ENCODE results near the gene GKN1. TPM values are rescaled to one million over a fixed set of nuclear protein-coding genes. Genes with fewer than 3 reads are reported as not detected.
"Not testable (repeated sequence)": the region's sequence is repeated elsewhere in the genome, so short reads cannot be mapped to it uniquely, and the experiment has no call there.

Gene GKN1
- total and polyA plus RNA-seq, 8 donors: not detected

DNA sequence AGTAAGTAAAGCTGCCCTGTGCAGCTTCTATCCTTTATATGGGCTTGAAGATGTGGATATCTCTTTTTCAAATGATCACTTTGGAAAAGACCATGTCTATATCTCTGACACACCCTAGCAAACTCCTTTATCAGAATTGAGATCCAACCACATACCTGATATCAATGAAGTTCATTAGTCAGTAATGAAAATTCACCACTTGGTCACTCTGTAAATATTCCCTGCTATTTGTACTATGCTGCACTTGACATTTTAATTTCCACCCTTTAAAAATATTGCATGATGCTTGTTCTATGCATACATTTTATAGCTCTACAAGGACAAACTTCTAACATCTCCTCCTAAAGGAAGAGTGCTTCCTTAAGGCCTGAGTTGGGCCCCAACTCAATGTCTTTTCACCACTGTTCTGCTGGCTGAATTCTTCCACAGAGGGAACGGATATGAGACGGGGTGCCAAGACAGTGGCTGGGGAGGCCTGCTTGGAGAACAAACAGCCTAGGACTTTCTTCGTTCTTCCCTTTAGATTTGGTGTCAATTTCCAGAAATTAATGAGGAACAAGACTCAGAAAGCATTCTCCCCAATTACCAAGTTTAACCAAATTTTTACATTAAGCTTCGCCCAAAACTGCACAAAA, 21.4 kb upstream of the GKN1 start, which contains the start of gene GKN2:
Gene GKN2 (minus strand): TSS at position 7 of the 635 bp plus-strand sequence. CDS start 32 bp downstream, outside the sequence.
- H3K4me3 ChIP-seq: peak within 1 kb of the TSS; percentile 18 to 34
- H3K27ac ChIP-seq: peak within 1 kb of the TSS in 1 of 2 donors; percentile 53
- no peaks in the 10 kb centered on the region for H3K36me3 ChIP-seq

DNA sequence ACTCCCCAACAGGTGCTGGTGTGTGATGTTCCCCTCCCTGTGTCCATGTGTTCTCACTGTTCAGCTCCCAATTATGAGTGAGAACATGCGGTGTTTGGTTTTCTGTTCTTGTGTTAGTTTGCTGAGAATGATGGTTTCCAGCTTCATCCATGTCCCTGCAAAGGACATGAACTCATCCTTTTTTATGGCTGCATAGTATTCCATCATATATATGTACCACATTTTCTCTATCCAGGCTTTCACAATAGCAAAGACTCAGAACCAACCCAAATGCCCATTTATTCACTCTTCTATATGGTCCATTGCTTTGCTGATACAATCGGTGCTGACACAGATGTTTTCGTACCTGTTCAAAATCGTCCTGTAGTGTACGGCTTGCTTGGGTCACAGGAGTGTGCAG, 19.0 kb upstream of the GKN1 start:
- H3K4me3 ChIP-seq; intact Hi-C loops (cut with DNase I); ATAC-seq: not testable (repeated sequence)

More for the DNA sequence above, 21.4 kb upstream of the GKN1 start, which contains the start of gene GKN2:
- DNase-seq: no peak
- intact Hi-C loops (cut with DNase I): no loop called here
- no peaks in the 10 kb centered on the region for H3K27me3 ChIP-seq
- peak; percentile 77 for ATAC-seq
- TF ChIP-seq, protein P1, sequence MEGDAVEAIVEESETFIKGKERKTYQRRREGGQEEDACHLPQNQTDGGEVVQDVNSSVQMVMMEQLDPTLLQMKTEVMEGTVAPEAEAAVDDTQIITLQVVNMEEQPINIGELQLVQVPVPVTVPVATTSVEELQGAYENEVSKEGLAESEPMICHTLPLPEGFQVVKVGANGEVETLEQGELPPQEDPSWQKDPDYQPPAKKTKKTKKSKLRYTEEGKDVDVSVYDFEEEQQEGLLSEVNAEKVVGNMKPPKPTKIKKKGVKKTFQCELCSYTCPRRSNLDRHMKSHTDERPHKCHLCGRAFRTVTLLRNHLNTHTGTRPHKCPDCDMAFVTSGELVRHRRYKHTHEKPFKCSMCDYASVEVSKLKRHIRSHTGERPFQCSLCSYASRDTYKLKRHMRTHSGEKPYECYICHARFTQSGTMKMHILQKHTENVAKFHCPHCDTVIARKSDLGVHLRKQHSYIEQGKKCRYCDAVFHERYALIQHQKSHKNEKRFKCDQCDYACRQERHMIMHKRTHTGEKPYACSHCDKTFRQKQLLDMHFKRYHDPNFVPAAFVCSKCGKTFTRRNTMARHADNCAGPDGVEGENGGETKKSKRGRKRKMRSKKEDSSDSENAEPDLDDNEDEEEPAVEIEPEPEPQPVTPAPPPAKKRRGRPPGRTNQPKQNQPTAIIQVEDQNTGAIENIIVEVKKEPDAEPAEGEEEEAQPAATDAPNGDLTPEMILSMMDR (IDR thresholded peaks at IDR 0.05): no peak
- H3K9me3 ChIP-seq: no peaks in the 10 kb centered on the region
- H3K4me1 ChIP-seq: no peaks in the 10 kb centered on the region

DNA sequence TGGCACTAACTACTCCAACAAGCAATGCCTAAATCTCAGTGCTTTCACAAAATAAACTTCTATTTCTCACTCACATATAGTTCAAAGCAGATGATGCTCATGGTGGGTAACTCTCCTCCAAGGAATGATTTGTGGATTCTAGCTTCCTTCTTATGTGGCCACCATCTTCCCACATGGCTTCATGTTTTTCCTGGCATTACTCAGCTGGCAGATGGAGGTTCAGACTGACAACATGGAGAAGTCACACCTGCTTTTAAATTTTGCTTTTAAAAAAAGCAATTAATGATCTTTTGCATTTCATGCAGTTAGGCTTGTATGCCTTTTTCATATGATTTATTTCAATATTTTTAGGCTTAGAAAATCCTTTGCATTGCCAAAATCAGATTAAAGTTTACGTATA, 15.4 kb upstream of the GKN1 start:
- DNase-seq: no peak
- no peak overlapping the region for H3K4me3 ChIP-seq
- H3K27ac ChIP-seq: no peak overlapping the region
- intact Hi-C loops (cut with DNase I): no loop called here
- no peaks in the 10 kb centered on the region for H3K4me1 ChIP-seq
- no peaks in the 10 kb centered on the region for H3K27me3 ChIP-seq
- no peak for ATAC-seq
- TF ChIP-seq, protein P1 (IDR thresholded peaks at IDR 0.05): no peak
- H3K36me3 ChIP-seq: no peaks in the 10 kb centered on the region
- no peaks in the 10 kb centered on the region for H3K9me3 ChIP-seq

More for the DNA sequence above, 19.0 kb upstream of the GKN1 start:
- H3K36me3 ChIP-seq, H3K27ac ChIP-seq, H3K9me3 ChIP-seq, DNase-seq, H3K27me3 ChIP-seq, H3K4me1 ChIP-seq: not testable (repeated sequence)

DNA sequence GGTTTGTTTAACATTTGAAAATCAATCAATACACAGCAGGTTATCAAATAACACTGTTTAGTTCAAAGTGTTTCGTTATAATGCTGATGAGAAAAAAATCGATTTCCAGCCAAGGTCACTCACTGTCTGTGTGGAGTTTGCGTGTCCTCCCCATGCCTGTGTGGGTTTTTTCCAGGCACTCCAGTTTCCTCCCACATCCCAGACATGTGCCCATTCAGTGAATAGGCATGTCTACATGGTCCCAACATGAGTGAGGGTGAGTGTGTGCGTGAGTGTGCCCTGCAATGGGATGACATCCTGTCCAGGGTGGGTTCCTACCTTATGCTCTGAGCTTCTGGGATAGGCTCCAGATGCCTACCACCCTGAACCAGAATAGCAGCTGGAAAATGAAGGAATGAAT, 13.1 kb upstream of the GKN1 start:
- H3K27ac ChIP-seq: no peak overlapping the region
- H3K36me3 ChIP-seq: no peaks in the 10 kb centered on the region
- H3K4me3 ChIP-seq: no peak overlapping the region
- TF ChIP-seq, protein P1 (IDR thresholded peaks at IDR 0.05): no peak
- DNase-seq: no peak
- ATAC-seq: no peak
- no peaks in the 10 kb centered on the region for H3K27me3 ChIP-seq
- no peaks in the 10 kb centered on the region for H3K9me3 ChIP-seq
- intact Hi-C loops (cut with DNase I): no loop called here
- H3K4me1 ChIP-seq: no peaks in the 10 kb centered on the region

DNA sequence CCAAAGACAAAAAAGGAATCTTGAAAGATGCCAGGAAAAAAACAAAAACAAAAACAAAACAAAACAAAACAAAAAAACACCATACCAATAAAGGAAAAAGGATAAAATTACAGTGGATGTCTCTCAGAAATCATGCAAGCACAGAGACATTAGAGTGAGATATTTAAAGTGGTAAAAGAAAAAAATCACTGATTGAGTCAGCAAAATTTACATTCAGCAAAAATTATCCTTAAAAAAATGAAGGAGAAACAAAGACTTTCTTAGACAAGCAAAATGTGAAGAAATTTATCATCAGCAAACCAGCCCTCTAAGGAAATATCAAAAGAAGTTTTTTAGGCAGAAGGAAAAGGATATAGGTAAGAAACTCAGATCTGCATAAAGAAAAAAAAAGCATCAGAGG, 10.2 kb upstream of the GKN1 start:
- intact Hi-C loops (cut with DNase I): no loop called here
- no peak overlapping the region for H3K27ac ChIP-seq
- no peak for ATAC-seq

More for the DNA sequence above, 10.2 kb upstream of the GKN1 start:
- TF ChIP-seq, protein P1 (IDR thresholded peaks at IDR 0.05): no peak
- Histone ChIP-seq H3K27me3 (no peaks in the 10 kb centered on the region), H3K9me3 (no peaks in the 10 kb centered on the region), H3K36me3 (no peaks in the 10 kb centered on the region), H3K4me3 (no peak overlapping the region), H3K4me1 (no peaks in the 10 kb centered on the region)
- DNase-seq: no peak

Data from left lung (tissue), 10 donors.